SIG-M5 (cell line): ENCODE data around the gene TBX4.
"Not testable (repeated sequence)": the region's sequence is repeated elsewhere in the genome, so short reads cannot be mapped to it uniquely, and the experiment has no call there.

Experiments used
- DNase-seq: peaks from one replicate; lab custom pipeline; 2025; lab: John Stamatoyannopoulos, UW

TBX4 gene

DNA sequence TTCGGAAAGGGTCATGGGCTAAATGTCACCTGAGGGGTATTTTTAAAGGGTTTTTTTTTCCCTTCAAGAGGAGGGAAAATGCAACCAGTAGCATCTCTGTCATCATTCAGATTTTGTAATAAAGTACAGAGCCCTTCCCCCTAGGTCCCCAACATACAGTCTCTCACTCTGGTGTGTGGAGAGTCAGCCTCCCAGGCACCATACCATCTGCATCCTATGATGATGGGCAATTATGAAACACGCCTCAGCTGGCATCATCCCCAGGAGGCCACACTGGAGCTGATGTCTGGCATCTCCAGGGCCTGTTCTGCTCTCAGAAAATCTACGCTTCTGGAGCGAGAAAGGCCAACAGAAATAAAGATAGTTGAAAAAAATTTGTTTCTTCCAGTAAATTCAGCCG is 32.0 kb downstream of the TBX4 start:
- DNase-seq: no peak

DNA sequence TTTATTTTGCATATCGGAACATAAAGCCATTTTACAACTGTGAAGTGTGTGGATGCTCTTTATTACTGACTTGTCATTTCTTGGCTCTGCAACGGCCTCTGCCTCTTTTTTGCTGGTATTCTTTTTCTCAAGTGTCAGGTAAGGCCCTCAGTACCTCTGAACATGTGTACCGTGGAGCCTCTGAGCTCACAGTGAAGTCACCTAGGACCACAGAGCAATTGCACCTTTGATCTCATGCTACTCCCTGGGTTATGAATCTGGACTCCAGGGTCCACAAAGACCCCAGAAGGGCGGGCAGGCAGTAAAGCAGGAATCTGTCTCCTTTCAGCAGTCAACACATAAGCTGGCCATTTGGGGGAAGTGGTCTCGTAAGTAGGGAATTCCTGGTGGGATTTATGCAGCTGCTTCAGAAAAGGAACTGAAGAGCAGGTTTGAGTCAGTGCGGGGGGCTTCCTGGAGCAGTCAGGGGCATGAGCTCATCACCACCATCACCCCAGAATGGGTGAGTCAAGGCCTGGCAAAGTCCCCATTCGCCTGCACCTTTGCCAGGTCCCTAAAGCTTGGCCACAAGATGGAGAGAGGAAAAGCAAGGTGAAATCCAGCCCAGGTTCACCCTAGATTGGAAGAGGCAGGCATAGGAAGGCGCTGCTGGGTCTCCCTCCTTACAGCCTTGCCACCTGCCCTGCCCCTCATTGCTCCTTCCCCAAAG is 33.0 kb downstream of the TBX4 start:
- DNase-seq: no peak

GRCh38 chr17:61486135-61487120 is 34.2 kb downstream of the TBX4 start:
- DNase-seq: no peak

DNA sequence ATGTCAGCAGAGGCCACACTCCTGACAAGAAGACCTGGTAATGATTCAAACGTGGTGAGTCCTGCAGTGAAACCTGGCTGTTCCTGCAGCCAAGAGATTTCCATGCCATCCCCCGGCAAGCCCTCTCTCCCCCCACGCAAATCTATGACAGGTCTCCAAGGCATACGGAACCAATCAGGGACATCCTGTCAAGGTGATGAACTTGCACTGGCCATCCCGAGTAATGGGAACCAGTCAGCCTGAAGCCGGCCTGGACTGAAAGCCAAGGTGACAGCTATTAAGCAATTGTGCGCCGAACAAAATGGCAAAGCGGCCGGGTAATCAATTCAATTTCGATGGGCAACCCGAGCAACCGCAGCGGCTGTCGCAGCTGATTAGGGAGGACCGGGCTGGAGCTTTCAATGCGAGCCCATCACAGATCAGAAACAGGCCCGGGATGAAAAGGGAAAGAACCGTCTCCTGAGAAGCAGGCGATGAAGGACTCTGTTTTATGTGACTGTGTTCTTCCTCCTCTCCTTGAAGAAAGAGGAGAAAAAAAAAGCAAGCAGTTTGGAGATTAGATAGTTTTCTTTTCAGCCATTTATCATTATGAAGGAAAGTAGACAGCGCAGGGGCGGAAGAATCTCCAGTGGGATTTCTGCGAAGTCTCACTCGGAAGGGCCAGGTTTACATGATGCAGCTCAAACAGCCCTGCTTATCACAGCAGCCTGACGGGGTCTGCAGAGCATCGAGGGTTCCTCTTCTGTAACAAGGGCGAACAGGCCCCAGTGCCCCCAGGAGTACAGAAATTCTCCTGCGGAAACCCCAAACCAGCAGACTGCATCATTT is 35.2 kb downstream of the TBX4 start:
- DNase-seq: no peak

DNA sequence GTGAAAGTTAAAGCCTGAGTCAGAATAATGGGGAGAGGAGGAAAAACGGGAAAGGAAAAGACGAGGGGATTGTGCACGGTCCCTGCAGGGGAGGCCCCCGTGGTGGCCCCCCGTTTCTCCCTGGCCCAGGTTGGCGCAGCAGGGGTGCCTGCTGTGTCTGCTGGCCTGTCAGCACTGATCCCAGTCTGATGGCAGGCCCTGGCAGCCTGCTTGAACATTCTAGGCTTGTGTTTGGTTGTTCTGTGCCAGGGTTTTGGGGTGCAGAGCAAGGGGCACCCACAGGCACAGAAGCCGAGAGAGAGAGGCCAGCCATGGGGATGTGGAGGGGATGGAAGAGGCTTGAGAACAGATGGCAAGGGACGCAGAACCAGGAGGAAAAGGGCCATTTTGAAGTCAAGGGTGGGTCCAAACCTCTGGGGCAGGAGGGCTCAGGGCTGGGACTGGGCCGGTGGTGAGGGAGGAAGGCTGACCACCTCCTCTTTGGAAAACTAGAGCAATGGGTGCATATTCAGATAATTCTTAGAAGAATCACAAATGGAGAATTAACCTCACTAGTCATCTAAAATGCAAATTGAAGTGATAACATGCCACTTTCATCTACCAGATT is 35.9 kb downstream of the TBX4 start:
- DNase-seq: no peak

DNA sequence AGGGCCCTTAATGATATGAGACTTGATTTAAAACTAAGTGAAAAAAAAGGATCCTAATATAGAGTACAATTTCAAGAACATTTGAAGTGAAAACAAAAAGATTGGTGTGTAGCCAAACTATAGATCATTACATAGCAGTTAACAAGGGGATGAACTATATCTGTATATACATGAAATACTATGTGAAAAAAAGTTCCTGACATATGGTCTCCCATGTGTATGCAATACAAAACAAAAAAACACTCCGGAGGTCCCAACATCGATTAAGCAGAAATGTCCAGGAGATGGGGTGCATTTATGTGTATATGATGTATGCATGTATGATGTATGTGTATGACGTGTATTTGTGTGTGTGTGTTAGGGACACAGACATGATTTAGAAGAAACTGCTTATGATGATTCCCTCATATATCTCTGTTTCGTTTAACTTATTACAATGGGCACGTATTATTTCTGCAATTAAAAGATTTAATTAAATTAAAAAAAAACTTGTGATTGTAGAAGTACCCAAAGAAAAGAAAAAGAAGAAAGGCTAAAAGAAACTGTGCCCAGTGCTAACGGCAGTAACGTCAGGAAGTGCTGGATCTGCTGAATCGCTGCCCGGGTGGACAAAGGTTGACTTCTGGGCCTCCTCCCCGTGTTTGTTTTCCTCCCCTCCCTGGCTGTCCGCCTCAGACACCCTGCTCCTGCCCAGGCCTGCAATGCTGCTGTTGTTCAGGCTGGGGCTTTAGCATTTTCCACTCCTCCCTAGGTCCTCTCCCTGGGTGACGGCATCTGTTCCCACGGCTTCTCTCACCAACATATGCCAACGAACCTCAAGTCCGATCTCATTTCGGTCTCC is 36.9 kb downstream of the TBX4 start:
- DNase-seq: no peak

- no peak for DNase-seq
Measured at GRCh38 chr17:61489719-61490490, 37.7 kb downstream of the TBX4 start.

DNA sequence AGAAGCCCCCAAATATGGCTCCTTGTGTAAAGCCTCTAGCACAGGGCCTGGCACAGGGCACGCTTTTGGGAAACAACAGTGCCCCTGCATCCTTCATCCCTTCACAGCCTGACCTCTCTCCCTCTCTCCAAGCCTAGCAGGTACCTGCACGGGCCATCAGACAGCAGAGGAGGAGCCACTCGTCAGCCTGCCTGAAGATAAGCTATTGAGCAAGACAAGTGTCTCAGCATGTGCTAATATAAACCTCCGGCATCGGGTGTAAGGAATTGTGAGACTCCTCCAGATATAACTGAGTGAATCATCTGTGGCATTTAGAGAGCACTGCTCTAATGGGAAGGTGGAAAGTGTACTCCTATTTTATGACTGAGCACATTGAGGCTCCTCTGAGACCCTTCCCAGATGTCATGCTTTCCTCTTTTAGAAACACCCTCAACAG is 38.3 kb downstream of the TBX4 start:
- no peak for DNase-seq

- no peak for DNase-seq
Measured at GRCh38 chr17:61491981-61492380, 39.8 kb downstream of the TBX4 start.

DNA sequence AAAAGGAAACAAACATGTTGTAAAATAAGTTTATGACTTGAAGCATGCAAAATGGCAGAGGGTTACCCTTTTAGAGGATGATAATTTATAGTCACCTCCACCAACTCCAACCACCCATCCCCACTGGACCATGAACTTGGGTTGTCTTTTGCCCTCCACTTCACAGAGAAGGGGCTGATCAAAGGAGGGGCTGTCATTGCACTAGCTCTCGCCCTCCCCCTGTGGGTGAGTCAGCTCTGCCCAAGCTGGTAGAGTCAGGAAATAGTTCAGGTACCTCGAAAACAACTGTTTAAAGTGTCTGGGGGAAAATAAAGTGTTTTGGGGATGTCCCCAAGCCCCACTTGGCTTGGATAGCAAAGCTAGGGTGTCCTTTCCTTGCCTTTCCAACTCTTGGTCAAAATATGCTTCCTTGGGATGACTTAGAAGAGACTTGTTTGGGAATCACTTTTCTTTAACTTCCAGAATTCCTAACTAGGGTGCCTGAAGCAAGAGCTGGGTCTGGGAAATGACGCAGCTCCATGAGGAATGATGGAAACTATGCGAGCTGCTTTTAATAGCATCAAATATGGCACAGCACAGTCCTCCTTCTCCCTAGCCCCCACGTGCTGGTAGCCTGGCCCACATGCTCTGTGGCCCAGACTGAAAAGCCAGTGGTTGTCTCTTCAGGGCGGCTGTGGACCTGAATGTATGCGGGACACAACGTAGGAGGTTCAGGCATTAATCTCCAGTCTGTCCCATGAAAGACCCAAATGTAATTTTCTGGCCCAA is 40.7 kb downstream of the TBX4 start:
- DNase-seq: no peak

DNA sequence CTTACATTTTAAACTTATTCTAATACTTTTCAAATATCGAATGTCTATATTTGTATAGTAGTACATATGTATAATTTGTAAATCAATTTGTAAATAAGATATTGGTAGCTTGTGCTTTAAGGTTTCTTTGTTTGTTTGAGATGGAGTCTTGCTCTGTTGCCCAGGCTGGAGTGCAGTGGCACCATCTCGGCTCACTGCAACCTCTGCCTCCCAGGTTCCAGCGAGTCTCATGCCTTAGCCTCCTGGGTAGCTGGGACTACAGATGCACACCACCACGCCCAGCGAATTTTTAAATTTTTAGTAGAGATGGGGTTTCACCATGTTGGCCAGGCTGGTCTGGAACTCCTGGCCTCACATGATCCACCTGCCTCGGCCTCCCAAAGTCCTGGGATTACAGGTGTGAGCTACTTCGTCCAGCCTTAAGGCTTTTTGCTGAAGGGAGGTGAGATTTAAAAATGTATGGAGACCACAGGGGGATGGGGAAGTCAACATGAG is 41.7 kb downstream of the TBX4 start:
- not testable (repeated sequence) for DNase-seq

GRCh38 chr17:61494325-61495160 is 42.3 kb downstream of the TBX4 start:
- DNase-seq: no peak

GRCh38 chr17:61495161-61495857 is 43.1 kb downstream of the TBX4 start:
- DNase-seq: no peak

GRCh38 chr17:61496174-61496956 is 44.1 kb downstream of the TBX4 start:
- no peak for DNase-seq

GRCh38 chr17:61496957-61497653 is 44.9 kb downstream of the TBX4 start:
- DNase-seq: no peak
